Nephron (organoid): ENCODE data around the gene CHCHD6.

Experiments
- H3K27ac Mint-ChIP-seq, 3 experiments: 2 replicates each; pipeline ENCODE4 v1.8.0; 2020; ENCODE audit warnings: mixed read lengths in 3 of 3, mild to moderate bottlenecking in 2 of 3, moderate library complexity in 1 of 3
- H3K27me3 Mint-ChIP-seq: 2 replicates; pipeline ENCODE4 v1.8.0; 2021; ENCODE audit warnings: low read depth, mild to moderate bottlenecking, moderate library complexity, mixed read lengths
- H3K36me3 Mint-ChIP-seq: 2 replicates; pipeline ENCODE4 v1.8.0; 2020; ENCODE audit warnings: low read depth, mixed read lengths
- H3K4me1 Mint-ChIP-seq: 2 replicates; pipeline ENCODE4 v1.8.0; 2020; ENCODE audit warnings: mixed read lengths
- H3K4me3 Mint-ChIP-seq, 3 experiments: 2 replicates each; pipeline ENCODE4 v1.8.0; 2020; ENCODE audit warnings: mild to moderate bottlenecking in 3 of 3, mixed read lengths in 3 of 3, moderate library complexity in 2 of 3
- H3K9me3 Mint-ChIP-seq: 2 replicates; pipeline ENCODE4 v1.8.0; 2020; ENCODE audit warnings: mixed read lengths
- CTCF ChIP-seq, 3 experiments: fragments of 200-600 bp; sonication (generic); IDR thresholded peaks; one replicate each; pipeline ENCODE4 v1.5.0; 2021; ENCODE audit warnings: antibody characterized with exemption in 3 of 3; ENCODE audit not compliant: unreplicated experiment in 3 of 3

Gene CHCHD6

GRCh38 chr3:126957776-126958637 lies 254.0 kb downstream of the CHCHD6 start:
- H3K27me3 Mint-ChIP-seq = peaks cover 3% of the 10 kb centered on the region
- H3K9me3 Mint-ChIP-seq = no peaks in the 10 kb centered on the region
- no peak for TF ChIP-seq CTCF (IDR thresholded peaks at IDR 0.05; ENCODE audit: unreplicated experiment in 3 of 3)
- H3K36me3 Mint-ChIP-seq = no peaks in the 10 kb centered on the region
- H3K4me3 Mint-ChIP-seq = no peak overlapping the region
- peaks cover 4% of the 10 kb centered on the region for H3K4me1 Mint-ChIP-seq
- H3K27ac Mint-ChIP-seq = no peak overlapping the region

GRCh38 chr3:126958638-126959085 lies 254.6 kb downstream of the CHCHD6 start:
- Mint-ChIP-seq H3K27ac (no peak overlapping the region), H3K4me3 (no peak overlapping the region), H3K9me3 (no peaks in the 10 kb centered on the region), H3K4me1 (peaks cover 4% of the 10 kb centered on the region), H3K36me3 (no peaks in the 10 kb centered on the region), H3K27me3 (no peaks in the 10 kb centered on the region)
- no peak for TF ChIP-seq CTCF (IDR thresholded peaks at IDR 0.05; ENCODE audit: unreplicated experiment in 3 of 3)

GRCh38 chr3:126959136-126959920 lies 255.3 kb downstream of the CHCHD6 start:
- Mint-ChIP-seq H3K36me3 (no peaks in the 10 kb centered on the region), H3K27me3 (no peaks in the 10 kb centered on the region), H3K4me1 (peaks cover 7% of the 10 kb centered on the region), H3K27ac (no peak overlapping the region), H3K9me3 (no peaks in the 10 kb centered on the region), H3K4me3 (no peak overlapping the region)
- TF ChIP-seq CTCF (IDR thresholded peaks at IDR 0.05; ENCODE audit: unreplicated experiment in 3 of 3) = no peak

GRCh38 chr3:126959921-126960603 lies 256.0 kb downstream of the CHCHD6 start:
- no peak overlapping the region for H3K4me3 Mint-ChIP-seq
- H3K27me3 Mint-ChIP-seq = no peaks in the 10 kb centered on the region
- no peaks in the 10 kb centered on the region for H3K36me3 Mint-ChIP-seq
- no peak overlapping the region for H3K27ac Mint-ChIP-seq
- H3K9me3 Mint-ChIP-seq = no peaks in the 10 kb centered on the region
- TF ChIP-seq CTCF (IDR thresholded peaks at IDR 0.05; ENCODE audit: unreplicated experiment in 3 of 3) = no peak
- H3K4me1 Mint-ChIP-seq = peaks cover 12% of the 10 kb centered on the region

- Mint-ChIP-seq H3K36me3 (no peaks in the 10 kb centered on the region), H3K9me3 (no peaks in the 10 kb centered on the region), H3K27ac (no peak overlapping the region), H3K4me1 (peaks cover 12% of the 10 kb centered on the region), H3K27me3 (no peaks in the 10 kb centered on the region), H3K4me3 (no peak overlapping the region)
- no peak for TF ChIP-seq CTCF (IDR thresholded peaks at IDR 0.05; ENCODE audit: unreplicated experiment in 3 of 3)
These were observed 256.6 kb downstream of the CHCHD6 start for GRCh38 chr3:126960604-126960995.
